Keratinocyte (primary cell): ENCODE measurements around the gene RNF152. TPM values are rescaled to one million over a fixed set of nuclear protein-coding genes. Genes with fewer than 3 reads are reported as not detected.
A peak's percentile ranks its signal among the peaks of the same experiment; 100 is the strongest.

ENCODE experiments used
- DNase-seq: peaks from one replicate; pipeline ENCODE4 v3.0.0-alpha.2; 2011; ENCODE audit warnings: low read depth, missing footprints, low spot score
- FAIRE-seq: peaks from 2 replicates; lab custom pipeline; 2011; peaks lifted over from hg19 to GRCh38; lab: Jason Lieb, UNC
- H2AFZ ChIP-seq: 2 replicates; pipeline ENCODE4 v1.6.0; 2012; ENCODE audit warnings: low read length, control low read depth, inconsistent platforms; ENCODE audit not compliant: control insufficient read depth
- H3K27ac ChIP-seq: 2 replicates; pipeline ENCODE4 v1.5.1; 2011; ENCODE audit warnings: low read length; ENCODE audit not compliant: control insufficient read depth, insufficient read depth
- H3K27me3 ChIP-seq: 3 replicates; pipeline ENCODE4 v1.6.0; 2011; ENCODE audit warnings: low read length; ENCODE audit not compliant: control insufficient read depth, insufficient read depth; ENCODE audit errors: extremely low read depth
- H3K36me3 ChIP-seq, 2 experiments: 2 replicates in 1 of 2; 3 replicates in 1 of 2; pipeline ENCODE4 v1.5.1; 2011; ENCODE audit warnings: low read length in 2 of 2, mild to moderate bottlenecking in 1 of 2; ENCODE audit not compliant: control insufficient read depth in 2 of 2, insufficient read depth in 2 of 2; ENCODE audit errors: extremely low read depth in 1 of 2
- H3K4me1 ChIP-seq: 3 replicates; pipeline ENCODE4 v1.5.1; 2011; ENCODE audit warnings: low read length; ENCODE audit not compliant: control insufficient read depth, insufficient read depth; ENCODE audit errors: extremely low read depth
- H3K4me2 ChIP-seq: 3 replicates; pipeline ENCODE4 v1.6.0; 2011; ENCODE audit warnings: low read depth, low read length; ENCODE audit not compliant: control insufficient read depth, insufficient read depth; ENCODE audit errors: extremely low read depth
- H3K4me3 ChIP-seq, 3 experiments: fragments of 200-600 bp in 1 of 3; sonication (generic) in 1 of 3; 2 replicates in 2 of 3; 3 replicates in 1 of 3; pipeline ENCODE4 v1.5.1; 2011 to 2016; ENCODE audit warnings: low read length in 3 of 3, mild to moderate bottlenecking in 3 of 3, control low read depth in 2 of 3, inconsistent platforms in 1 of 3, low read depth in 1 of 3, mixed read lengths in 1 of 3, mixed run types in 1 of 3, moderate library complexity in 1 of 3; ENCODE audit not compliant: control insufficient read depth in 2 of 3, insufficient read depth in 2 of 3; ENCODE audit errors: extremely low read depth in 1 of 3
- H3K79me2 ChIP-seq: 2 replicates; pipeline ENCODE4 v1.6.0; 2012; ENCODE audit warnings: low read length; ENCODE audit not compliant: control insufficient read depth, insufficient read depth
- H3K9ac ChIP-seq: 3 replicates; pipeline ENCODE4 v1.6.0; 2011; ENCODE audit warnings: low read length; ENCODE audit not compliant: control insufficient read depth, insufficient read depth; ENCODE audit errors: extremely low read depth
- H3K9me1 ChIP-seq: 3 replicates; pipeline ENCODE4 v1.6.0; 2011; ENCODE audit warnings: low read length; ENCODE audit not compliant: control insufficient read depth, insufficient read depth; ENCODE audit errors: extremely low read depth
- H3K9me3 ChIP-seq: 2 replicates; pipeline ENCODE4 v1.5.1; 2012; ENCODE audit warnings: low read depth, low read length; ENCODE audit not compliant: control insufficient read depth
- H4K20me1 ChIP-seq: 3 replicates; pipeline ENCODE4 v1.6.0; 2011; ENCODE audit warnings: low read length; ENCODE audit not compliant: control insufficient read depth, insufficient read depth; ENCODE audit errors: extremely low read depth
- CTCF ChIP-seq, 3 experiments: IDR thresholded peaks in 1 of 3; conservative IDR thresholded peaks in 1 of 3; optimal IDR thresholded peaks in 1 of 3; 2 replicates in 2 of 3; 3 replicates in 1 of 3; pipeline versions ENCODE3 to v1.5.1; 2011; ENCODE audit warnings: low read length in 3 of 3, mild to moderate bottlenecking in 3 of 3, moderate library complexity in 2 of 3, control low read depth in 1 of 3, inconsistent platforms in 1 of 3; ENCODE audit not compliant: insufficient read depth in 2 of 3; ENCODE audit errors: extremely low read depth in 1 of 3
- EZH2 ChIP-seq: IDR thresholded peaks from one replicate; pipeline ENCODE4 v1.6.1; 2012; ENCODE audit warnings: inconsistent platforms, mild to moderate bottlenecking, low read length, moderate library complexity
- dilution Hi-C: fragments of 300-500 bp; cut with MboI; formaldehyde crosslinking; loops from one replicate; pipeline ENCODE4 v1.7.0; 2020; ENCODE audit warnings: low sequenced_read_pairs; ENCODE audit not compliant: extremely low pct_ligation_motif_present
- polyA plus RNA-seq, 5 experiments: library from polyadenylated mRNA; depleted of rRNA in 3 of 5; stranded (reverse) in 3 of 5; stranded (forward) in 1 of 5; unstranded in 1 of 5; fragments of >200 nt; gene quantifications; 1 replicate in 1 of 5; 2 replicates in 3 of 5; 3 replicates in 1 of 5; pipeline versions ENCODE4 v1.2.1 to v1.2.3, GENCODE V29; 2011 to 2012; ENCODE audit warnings: missing spikeins in 2 of 5, low read depth in 1 of 5, low replicate concordance in 1 of 5

RNF152 gene
- polyA plus RNA-seq, 1 donor (not counting 4 experiments of a cell fraction or from before 2014, with no cell fraction given), result 10.1 TPM

- FAIRE-seq, result no peak
- peaks cover 53% of the 10 kb centered on the region for H3K79me2 ChIP-seq
These were observed 39.0 kb downstream of the RNF152 start for GRCh38 chr18:61853855-61854254.

GRCh38 chr18:61852496-61852895 lies 40.3 kb downstream of the RNF152 start:
- H3K27me3 ChIP-seq, result no peaks in the 10 kb centered on the region
- no peaks in the 10 kb centered on the region for H3K36me3 ChIP-seq
- no peak overlapping the region for H2AFZ ChIP-seq
- peak overlapping the region; percentile 46 for H3K4me2 ChIP-seq
- FAIRE-seq (peak; percentile 87), DNase-seq (peak; percentile 28)
- peaks cover 49% of the 10 kb centered on the region for H3K79me2 ChIP-seq
- TF ChIP-seq CTCF (optimal IDR thresholded peaks at IDR 0.05 in 1 of 3, IDR thresholded peaks at IDR 0.05 in 1 of 3, conservative IDR thresholded peaks at IDR 0.05 in 1 of 3; ENCODE audit: extremely low read depth in 1 of 3, insufficient read depth in 2 of 3, low read length in 3 of 3) (no peak), EZH2 (no peak)
- peak overlapping the region; percentile 31 for H3K27ac ChIP-seq
- H3K9me1 ChIP-seq, result no peaks in the 10 kb centered on the region
- no peaks in the 10 kb centered on the region for H3K9me3 ChIP-seq
- dilution Hi-C loops, result no loop called here
- H3K4me3 ChIP-seq, result peak overlapping the region in 1 of 3 experiments; percentile 27
- peaks cover 24% of the 10 kb centered on the region for H3K4me1 ChIP-seq
- H4K20me1 ChIP-seq, result no peaks in the 10 kb centered on the region
- no peak overlapping the region for H3K9ac ChIP-seq

More at GRCh38 chr18:61853855-61854254, 39.0 kb downstream of the RNF152 start:
- H2AFZ ChIP-seq, result no peak overlapping the region
- no peaks in the 10 kb centered on the region for H3K9me3 ChIP-seq
- dilution Hi-C loops, result no loop called here
- H3K36me3 ChIP-seq, result no peaks in the 10 kb centered on the region
- no peak overlapping the region for H3K4me3 ChIP-seq
- no peaks in the 10 kb centered on the region for H3K27me3 ChIP-seq
- no peak overlapping the region for H3K9ac ChIP-seq
- H3K9me1 ChIP-seq, result no peaks in the 10 kb centered on the region
- no peak for DNase-seq
- H3K27ac ChIP-seq, result no peak overlapping the region
- TF ChIP-seq CTCF (optimal IDR thresholded peaks at IDR 0.05 in 1 of 3, IDR thresholded peaks at IDR 0.05 in 1 of 3, conservative IDR thresholded peaks at IDR 0.05 in 1 of 3; ENCODE audit: extremely low read depth in 1 of 3, insufficient read depth in 2 of 3, low read length in 3 of 3) (no peak), EZH2 (no peak)
- no peaks in the 10 kb centered on the region for H4K20me1 ChIP-seq
- H3K4me2 ChIP-seq, result no peak overlapping the region
- peaks cover 24% of the 10 kb centered on the region for H3K4me1 ChIP-seq
